Activated naive CD4-positive, alpha-beta T cell treated with anti-CD3 and anti-CD28 coated beads for 36 hours (primary cell): ENCODE measurements around the gene RBMS1. TPM values are rescaled to one million over a fixed set of nuclear protein-coding genes. Genes with fewer than 3 reads are reported as not detected.

ENCODE experiments used
- CTCF ChIA-PET: fragments of 350-600 bp; sonication (Branson Sonifier 250); formaldehyde crosslinking; loops from one replicate; lab custom pipeline; 2021; ENCODE audit warnings: antibody characterized with exemption; lab: Charles Lee
- DNase-seq: peaks from one replicate; pipeline ENCODE4 v3.0.0-alpha.2; 2020
- H3K27ac Mint-ChIP-seq: one replicate; pipeline ENCODE4 v1.8.0; 2021; ENCODE audit warnings: mild to moderate bottlenecking, mixed read lengths
- H3K27me3 Mint-ChIP-seq: one replicate; pipeline ENCODE4 v1.8.0; 2021; ENCODE audit warnings: low read depth, mixed read lengths
- H3K36me3 Mint-ChIP-seq: one replicate; pipeline ENCODE4 v1.8.0; 2021; ENCODE audit warnings: low read depth, mixed read lengths
- H3K4me1 Mint-ChIP-seq: one replicate; pipeline ENCODE4 v1.8.0; 2021; ENCODE audit warnings: low read depth, mixed read lengths
- H3K4me3 Mint-ChIP-seq: one replicate; pipeline ENCODE4 v1.8.0; 2021; ENCODE audit warnings: mild to moderate bottlenecking, moderate library complexity, mixed read lengths
- H3K9me3 Mint-ChIP-seq: one replicate; pipeline ENCODE4 v1.8.0; 2021; ENCODE audit warnings: mixed read lengths
- intact Hi-C: fragments of 100-400 bp; cut with micrococcal nuclease; formaldehyde crosslinking; loops from one replicate; pipeline ENCODE4 v1.15.1; 2023
- total RNA-seq, 2 experiments: library from RNA; stranded (reverse); gene quantifications; one replicate each; pipeline ENCODE4 v1.2.3, GENCODE V29; 2021

RBMS1 gene
- total RNA-seq, 2 experiments from 2014 or later = 27.8 to 29.1 TPM

GRCh38 chr2:160331258-160332025 lies 162.2 kb downstream of the RBMS1 start:
- H3K27me3 Mint-ChIP-seq = no peaks in the 10 kb centered on the region
- intact Hi-C loops = loop anchor here (2.0 to 5.0 kb wide), 2 partner anchors 75 to 321 kb away; no protein-coding TSS in a partner anchor
- no peak overlapping the region for H3K4me3 Mint-ChIP-seq

DNA sequence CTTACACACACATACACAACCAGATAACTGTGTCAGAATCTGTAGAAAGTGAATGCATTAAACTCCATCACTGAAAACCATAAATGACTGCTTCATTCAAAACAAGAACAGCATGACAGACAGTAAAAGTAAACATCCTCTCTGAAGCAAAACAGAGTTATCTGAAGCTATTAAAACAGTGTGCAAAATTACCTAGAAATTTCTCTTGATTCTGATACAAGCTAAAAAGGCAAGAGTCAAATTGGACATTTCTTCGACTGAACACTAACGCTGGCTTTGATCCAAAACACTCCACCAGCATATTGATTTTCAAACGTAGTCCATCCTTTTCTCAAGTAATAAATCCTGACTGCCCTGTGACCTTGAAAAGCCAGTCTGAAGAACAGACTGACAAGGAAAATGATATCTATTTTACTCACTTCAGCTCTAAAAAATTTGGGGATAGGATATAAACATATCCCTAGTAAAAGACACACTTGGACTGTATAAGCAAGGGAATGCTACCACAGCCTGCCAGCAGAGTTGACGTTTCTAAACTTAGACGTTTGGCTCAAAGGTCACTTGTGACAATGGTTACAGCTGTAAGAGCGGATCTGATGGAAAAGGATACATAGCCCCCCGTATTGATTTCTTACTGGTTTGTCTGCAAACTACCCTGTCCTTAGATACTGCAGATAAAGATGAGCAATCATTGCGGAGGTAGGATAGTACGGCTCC lies 164.6 kb downstream of the RBMS1 start:
- no peaks in the 10 kb centered on the region for H3K36me3 Mint-ChIP-seq
- CTCF ChIA-PET = interaction anchor here (1.3 kb wide), 1 partner anchor 10 kb away, joined by 4 read pairs; no protein-coding TSS in a partner anchor
- H3K27me3 Mint-ChIP-seq = no peaks in the 10 kb centered on the region
- H3K4me1 Mint-ChIP-seq = peaks cover 77% of the 10 kb centered on the region
- no peak overlapping the region for H3K27ac Mint-ChIP-seq
- no peak overlapping the region for H3K4me3 Mint-ChIP-seq
- H3K9me3 Mint-ChIP-seq = no peaks in the 10 kb centered on the region
- no peak for DNase-seq
- intact Hi-C loops = loop anchor here (2.0 kb wide), 1 partner anchor 164 kb away; the partner anchor contains the start of gene RBMS1

More at GRCh38 chr2:160331258-160332025, 162.2 kb downstream of the RBMS1 start:
- CTCF ChIA-PET = interaction anchor here (0.7 to 3.4 kb wide), 4 partner anchors 8 to 638 kb away, joined by 3 to 17 read pairs (median 4); no protein-coding TSS in a partner anchor
- Mint-ChIP-seq H3K27ac (no peak overlapping the region), H3K36me3 (no peaks in the 10 kb centered on the region), H3K9me3 (no peaks in the 10 kb centered on the region), H3K4me1 (peaks cover 83% of the 10 kb centered on the region)
- DNase-seq = no peak

DNA sequence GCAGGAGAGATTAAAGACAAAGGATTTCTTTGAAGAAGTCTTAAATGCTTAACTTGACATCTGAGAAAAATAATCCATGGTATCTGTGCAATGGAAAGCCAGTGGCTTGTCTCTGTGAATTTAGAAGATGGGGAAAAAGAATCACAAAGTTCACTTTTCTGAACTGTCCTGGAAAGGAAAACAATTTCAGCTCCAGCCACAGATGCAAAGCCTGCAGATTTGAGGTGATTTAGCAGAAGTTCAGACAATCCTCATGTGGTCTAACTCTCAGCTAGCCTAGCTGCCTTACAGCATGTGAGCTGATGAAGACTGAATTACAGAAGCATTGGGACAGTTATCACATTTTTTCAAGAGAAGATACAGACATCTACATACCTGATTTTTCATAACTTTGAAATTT lies 166.8 kb downstream of the RBMS1 start:
- H3K4me3 Mint-ChIP-seq = no peak overlapping the region
- CTCF ChIA-PET = interaction anchor here (0.6 kb wide), 1 partner anchor 193 kb away, joined by 3 read pairs; no protein-coding TSS in a partner anchor
- H3K27me3 Mint-ChIP-seq = no peaks in the 10 kb centered on the region
- DNase-seq = no peak
- H3K4me1 Mint-ChIP-seq = peaks cover 79% of the 10 kb centered on the region
- H3K36me3 Mint-ChIP-seq = no peaks in the 10 kb centered on the region
- intact Hi-C loops = no loop called here
- H3K9me3 Mint-ChIP-seq = no peaks in the 10 kb centered on the region
- H3K27ac Mint-ChIP-seq = peak overlapping the region; percentile 28

DNA sequence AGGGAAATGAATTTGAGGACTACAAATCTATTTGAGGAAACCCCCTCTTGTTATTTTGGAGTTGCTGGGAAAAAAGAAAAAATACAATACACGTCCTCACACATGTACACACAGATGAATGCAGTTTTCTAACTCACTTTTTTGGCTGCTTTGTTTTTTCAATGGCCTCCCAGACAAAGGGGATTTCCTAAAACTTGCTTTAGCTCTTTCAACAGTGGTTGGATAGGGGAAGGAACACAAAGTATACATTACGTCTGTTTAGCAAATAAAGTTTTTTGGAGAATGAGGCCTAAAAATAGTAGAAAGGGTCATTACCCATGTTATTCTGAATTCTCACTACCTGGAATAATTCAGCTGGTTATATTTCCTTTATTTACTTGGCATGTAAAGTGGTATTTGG lies 168.2 kb downstream of the RBMS1 start:
- intact Hi-C loops = loop anchor here (2.0 kb wide), 2 partner anchors 215 to 645 kb away; no protein-coding TSS in a partner anchor
- H3K9me3 Mint-ChIP-seq = no peaks in the 10 kb centered on the region
- H3K27ac Mint-ChIP-seq = no peak overlapping the region
- H3K36me3 Mint-ChIP-seq = no peaks in the 10 kb centered on the region
- no peaks in the 10 kb centered on the region for H3K27me3 Mint-ChIP-seq
- CTCF ChIA-PET = interaction anchor here (1.1 to 4.5 kb wide), 9 partner anchors 10 to 668 kb away, joined by 3 to 30 read pairs (median 7); no protein-coding TSS in a partner anchor
- no peak for DNase-seq
- no peak overlapping the region for H3K4me3 Mint-ChIP-seq
- H3K4me1 Mint-ChIP-seq = peaks cover 81% of the 10 kb centered on the region

GRCh38 chr2:160324917-160325316 lies 168.7 kb downstream of the RBMS1 start:
- DNase-seq = peak; percentile 23
- CTCF ChIA-PET = interaction anchor here (0.6 to 4.5 kb wide), 20 partner anchors 9 to 669 kb away, joined by 3 to 30 read pairs (median 6); no protein-coding TSS in a partner anchor
- H3K9me3 Mint-ChIP-seq = no peaks in the 10 kb centered on the region
- peaks cover 82% of the 10 kb centered on the region for H3K4me1 Mint-ChIP-seq
- intact Hi-C loops = loop anchor here (1.0 to 2.0 kb wide), 3 partner anchors 214 to 669 kb away; no protein-coding TSS in a partner anchor
- no peak overlapping the region for H3K4me3 Mint-ChIP-seq
- H3K36me3 Mint-ChIP-seq = no peaks in the 10 kb centered on the region
- H3K27ac Mint-ChIP-seq = no peak overlapping the region
- no peaks in the 10 kb centered on the region for H3K27me3 Mint-ChIP-seq

DNA sequence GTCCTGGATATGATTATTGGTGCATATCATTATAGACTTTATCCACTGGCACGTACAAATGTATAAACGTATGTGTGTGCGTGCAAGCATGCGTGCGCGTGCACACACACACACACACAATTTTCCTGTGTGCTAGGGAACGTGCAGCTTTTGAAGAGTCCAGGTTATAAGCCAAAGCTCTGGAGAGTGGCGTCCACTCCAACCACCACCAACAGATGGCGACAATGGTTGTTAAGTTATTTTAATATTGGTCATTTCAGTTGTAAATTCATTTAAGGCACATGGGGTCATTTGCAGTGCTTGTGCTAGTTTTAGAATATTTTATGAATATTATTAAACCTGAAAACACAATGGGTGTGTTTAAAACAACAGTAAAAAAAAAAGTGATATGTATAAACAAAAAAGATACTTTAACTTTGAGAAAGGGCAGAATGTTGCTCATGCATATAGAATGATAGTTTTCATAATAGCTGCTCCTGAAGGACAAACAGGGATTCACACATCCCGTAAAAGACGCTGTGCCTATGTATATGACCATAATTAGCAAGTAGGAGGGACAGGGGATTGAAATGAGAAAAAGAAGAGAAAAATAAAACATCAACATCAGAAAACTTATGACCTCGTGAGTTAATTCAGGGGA lies 169.3 kb downstream of the RBMS1 start:
- Mint-ChIP-seq H3K36me3 (no peaks in the 10 kb centered on the region), H3K27ac (no peak overlapping the region), H3K4me1 (peaks cover 78% of the 10 kb centered on the region), H3K4me3 (no peak overlapping the region), H3K9me3 (no peaks in the 10 kb centered on the region), H3K27me3 (no peaks in the 10 kb centered on the region)
- CTCF ChIA-PET = interaction anchor here (0.5 to 4.5 kb wide), 36 partner anchors 9 to 669 kb away, joined by 3 to 30 read pairs (median 4); no protein-coding TSS in a partner anchor
- peak; percentile 69 for DNase-seq
- intact Hi-C loops = loop anchor here (1.0 to 2.0 kb wide), 3 partner anchors 213 to 670 kb away; no protein-coding TSS in a partner anchor

- DNase-seq = peak; percentile 63
- Mint-ChIP-seq H3K27ac (no peak overlapping the region), H3K9me3 (no peaks in the 10 kb centered on the region), H3K36me3 (no peaks in the 10 kb centered on the region), H3K27me3 (no peaks in the 10 kb centered on the region), H3K4me1 (peaks cover 70% of the 10 kb centered on the region), H3K4me3 (no peak overlapping the region)
- intact Hi-C loops = loop anchor here (1.0 to 2.0 kb wide), 10 partner anchors 21 to 755 kb away; no protein-coding TSS in a partner anchor
- CTCF ChIA-PET = interaction anchor here (0.6 to 4.5 kb wide), 14 partner anchors 9 to 849 kb away, joined by 3 to 30 read pairs (median 6); no protein-coding TSS in a partner anchor
These were observed 171.3 kb downstream of the RBMS1 start for GRCh38 chr2:160322320-160322719.

- Mint-ChIP-seq H3K4me3 (no peak overlapping the region), H3K36me3 (peaks cover 6% of the 10 kb centered on the region), H3K9me3 (no peaks in the 10 kb centered on the region), H3K27ac (no peak overlapping the region), H3K27me3 (no peaks in the 10 kb centered on the region), H3K4me1 (peaks cover 74% of the 10 kb centered on the region)
- CTCF ChIA-PET = interaction anchor here (1.3 to 3.0 kb wide), 4 partner anchors 8 to 68 kb away, joined by 3 to 16 read pairs (median 4); no protein-coding TSS in a partner anchor
- DNase-seq = no peak
- intact Hi-C loops = no loop called here
These were observed 172.6 kb downstream of the RBMS1 start for GRCh38 chr2:160321006-160321405.

GRCh38 chr2:160319700-160320099 lies 173.9 kb downstream of the RBMS1 start:
- peaks cover 66% of the 10 kb centered on the region for H3K4me1 Mint-ChIP-seq
- H3K36me3 Mint-ChIP-seq = peaks cover 7% of the 10 kb centered on the region
- intact Hi-C loops = no loop called here
- no peaks in the 10 kb centered on the region for H3K9me3 Mint-ChIP-seq
- CTCF ChIA-PET = interaction anchor here (1.2 to 1.6 kb wide), 2 partner anchors 18 to 50 kb away, joined by 3 to 5 read pairs; no protein-coding TSS in a partner anchor
- no peak overlapping the region for H3K27ac Mint-ChIP-seq
- H3K4me3 Mint-ChIP-seq = no peak overlapping the region
- no peak for DNase-seq
- no peaks in the 10 kb centered on the region for H3K27me3 Mint-ChIP-seq

- Mint-ChIP-seq H3K9me3 (no peaks in the 10 kb centered on the region), H3K4me3 (no peak overlapping the region), H3K36me3 (peaks cover 7% of the 10 kb centered on the region), H3K4me1 (peaks cover 59% of the 10 kb centered on the region), H3K27ac (no peak overlapping the region), H3K27me3 (no peaks in the 10 kb centered on the region)
- CTCF ChIA-PET = interaction anchor here (0.6 kb wide), 1 partner anchor 16 kb away, joined by 5 read pairs; no protein-coding TSS in a partner anchor
- intact Hi-C loops = no loop called here
- DNase-seq = no peak
These were observed 175.4 kb downstream of the RBMS1 start for GRCh38 chr2:160318218-160318617.
